Erythroblast (primary cell): ENCODE data around the gene KIFC3.

Source experiments
- GATA1 ChIP-seq: IDR thresholded peaks from 2 replicates; pipeline ENCODE4 v1.6.1; 2011; ENCODE audit warnings: low read depth, mild to moderate bottlenecking, control low read depth, low read length, moderate library complexity
- POLR2A ChIP-seq: IDR thresholded peaks from 2 replicates; pipeline ENCODE4 v1.6.1; 2011; ENCODE audit warnings: mild to moderate bottlenecking, low read length

DNA sequence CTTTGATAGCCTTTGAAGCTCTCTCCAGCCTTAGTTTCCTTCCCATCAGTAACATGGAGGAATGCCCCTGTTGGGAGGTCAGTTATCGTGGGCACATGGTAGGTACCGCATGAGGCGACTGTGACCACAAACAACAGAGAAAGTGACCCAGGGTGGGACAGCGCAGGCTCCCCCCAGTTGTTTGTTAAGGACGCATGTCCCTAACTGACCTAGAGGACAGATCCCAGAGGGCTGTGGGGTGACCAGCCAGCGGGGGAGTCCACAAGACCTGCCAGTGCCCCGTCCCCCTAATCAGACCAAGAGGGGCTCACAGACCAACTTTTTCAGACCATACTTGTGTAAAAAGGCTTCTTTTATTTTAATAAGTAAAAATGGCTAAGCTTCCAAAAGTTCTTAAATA is 44.4 kb downstream of the KIFC3 start:
- TF ChIP-seq POLR2A (no peak), GATA1 (no peak)
